GM21825 (cell line): ENCODE data around the gene SHROOM4.

Experiments
- ATAC-seq: cut with Tn5 transposase; IDR thresholded peaks from one replicate; pipeline ENCODE4 v1.9.1; 2021; ENCODE audit warnings: mild to moderate bottlenecking, moderate library complexity; ENCODE audit not compliant: unreplicated experiment

The SHROOM4 gene

DNA sequence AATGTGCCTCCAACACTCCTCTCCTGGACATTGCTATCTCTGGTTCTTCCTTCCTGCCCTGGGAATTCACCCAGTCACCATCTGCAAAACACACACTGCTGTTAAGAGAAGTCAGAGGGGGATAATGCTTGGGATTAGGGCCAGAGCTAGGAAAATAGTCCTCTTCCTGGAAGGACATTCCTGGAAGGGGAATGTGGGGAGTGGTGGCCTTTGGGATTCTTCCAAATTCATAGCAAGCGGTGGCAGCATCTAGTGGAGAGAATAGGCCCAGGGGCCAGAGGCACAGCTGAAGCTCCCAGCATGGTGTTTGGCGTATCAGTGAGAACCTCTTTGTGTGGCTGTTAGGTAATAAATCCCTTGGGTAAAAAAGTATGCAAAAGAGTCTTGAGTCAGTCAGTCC, 34.3 kb downstream of the SHROOM4 start:
- ATAC-seq = no peak

DNA sequence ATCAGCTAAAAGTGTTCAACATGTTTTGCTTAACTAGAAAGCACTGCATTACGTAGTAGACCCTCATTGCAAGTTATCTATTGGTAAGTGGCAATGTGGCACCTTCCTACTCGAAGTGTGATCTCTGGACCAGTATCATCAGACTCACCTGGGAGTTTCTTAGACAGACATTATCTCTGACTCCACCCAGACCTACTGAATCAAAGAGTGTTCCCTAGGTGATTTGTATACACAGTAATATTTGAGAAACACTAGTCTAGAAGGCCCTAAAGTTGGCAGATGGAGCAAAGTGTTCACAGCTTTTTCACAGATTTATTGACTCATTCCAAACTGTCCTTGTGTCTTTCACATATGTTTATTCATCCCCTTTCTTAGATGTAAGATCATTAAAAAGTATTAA, 35.7 kb downstream of the SHROOM4 start:
- ATAC-seq = no peak

DNA sequence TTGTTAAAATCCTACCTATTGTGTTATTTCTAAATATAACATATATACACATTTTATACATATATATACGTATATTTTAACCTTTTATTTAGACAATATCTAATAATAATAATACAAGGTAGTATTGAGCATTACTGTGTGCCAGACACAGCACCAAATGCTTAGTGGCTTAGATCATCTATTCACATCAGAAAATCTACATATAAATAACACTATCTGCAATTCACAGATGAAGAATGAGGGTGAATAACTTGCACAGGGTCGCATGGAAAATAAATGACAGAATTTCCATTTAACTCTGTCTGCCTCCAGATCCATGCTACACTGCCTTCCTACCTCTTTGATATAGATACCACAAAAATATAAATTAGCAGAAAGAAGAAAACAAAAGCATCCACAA, 37.7 kb downstream of the SHROOM4 start:
- no peak for ATAC-seq

DNA sequence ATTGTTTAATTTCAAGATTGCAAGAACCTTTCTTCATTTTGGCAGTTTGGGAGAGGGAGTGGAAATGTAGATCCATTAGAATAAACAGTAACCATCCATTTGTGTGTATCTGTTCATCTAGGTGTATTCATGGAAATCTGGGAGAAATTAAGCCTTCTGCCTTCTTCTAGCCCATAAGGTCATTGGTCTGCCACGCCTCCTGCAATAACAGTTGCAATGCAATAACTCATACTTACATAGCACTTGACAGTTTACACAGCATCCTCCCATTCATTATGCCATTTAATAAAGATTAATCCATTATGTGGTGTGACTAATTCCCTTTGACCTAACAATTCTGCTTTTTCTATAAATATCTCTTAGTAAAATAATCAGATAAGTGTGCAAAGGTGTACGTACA, 42.6 kb downstream of the SHROOM4 start:
- ATAC-seq = no peak

DNA sequence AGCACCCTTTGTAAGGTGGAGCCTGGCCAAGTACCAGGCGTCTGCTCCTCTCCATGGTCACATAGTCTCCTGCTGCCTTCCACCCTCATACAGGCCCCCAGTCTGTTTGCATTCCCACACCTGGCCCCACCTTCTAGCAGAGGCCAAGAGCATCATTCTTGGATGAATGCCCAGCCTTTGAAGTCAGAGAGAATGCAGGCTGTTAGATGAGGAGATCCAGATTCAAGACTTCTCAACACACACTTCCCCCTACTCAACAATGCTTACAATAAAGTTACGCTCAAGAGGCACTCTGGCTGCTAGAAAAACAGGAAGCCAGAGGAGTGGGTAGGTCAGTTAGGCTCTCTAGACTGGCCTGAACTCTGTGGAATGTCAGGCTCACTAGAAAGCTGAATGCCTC, 43.3 kb downstream of the SHROOM4 start:
- ATAC-seq = no peak

DNA sequence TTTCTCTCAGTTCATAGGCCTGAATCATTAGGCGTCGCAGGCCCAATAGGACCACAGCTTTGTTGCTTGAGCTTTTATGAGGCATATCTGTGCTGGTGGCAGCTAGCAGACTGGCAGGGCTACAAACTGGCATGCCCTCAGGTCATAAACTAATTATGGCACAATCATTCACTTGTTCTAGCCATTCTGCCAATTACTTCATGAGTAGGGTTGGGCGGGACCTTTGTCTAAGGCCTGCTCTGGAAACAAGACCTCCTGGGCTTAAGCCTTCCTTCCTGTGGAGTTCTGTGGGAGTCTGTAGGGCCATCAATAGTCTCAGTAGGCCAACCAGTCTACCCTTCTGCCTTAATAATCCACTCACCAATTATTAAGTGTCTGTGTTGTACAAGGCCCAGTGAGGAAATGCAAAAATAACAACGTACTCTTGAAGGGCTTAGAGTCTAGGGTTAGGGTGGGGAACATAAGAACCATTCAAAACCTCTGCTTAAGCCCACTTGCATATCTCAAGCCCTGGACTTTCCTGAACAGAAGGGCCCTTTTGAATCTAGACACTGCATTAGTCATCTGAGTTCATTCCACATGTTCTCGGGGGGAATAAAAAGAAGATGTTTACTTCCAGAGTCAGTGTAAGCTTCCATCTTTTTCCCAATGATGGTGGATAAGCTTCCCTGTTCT, 44.5 kb downstream of the SHROOM4 start:
- no peak for ATAC-seq

DNA sequence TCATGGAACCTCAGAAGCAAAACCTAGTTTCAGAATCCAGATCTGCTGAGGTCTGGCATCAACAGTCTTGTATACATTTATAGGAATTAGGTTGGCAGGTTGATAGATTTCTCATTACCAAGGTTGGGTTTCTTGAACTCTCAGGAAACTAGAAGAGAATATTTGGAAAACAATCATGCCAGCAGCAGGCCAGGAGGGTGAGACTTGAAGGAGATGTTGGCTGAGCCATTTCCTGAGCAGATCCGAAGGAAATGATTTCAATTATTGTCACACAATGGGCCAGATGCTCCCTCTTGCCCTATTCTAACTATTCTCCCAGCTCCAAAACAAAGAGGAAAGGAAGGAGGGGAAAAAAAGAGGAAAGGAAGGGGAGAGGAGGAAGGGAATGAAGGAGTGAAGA, 45.2 kb downstream of the SHROOM4 start:
- no peak for ATAC-seq

DNA sequence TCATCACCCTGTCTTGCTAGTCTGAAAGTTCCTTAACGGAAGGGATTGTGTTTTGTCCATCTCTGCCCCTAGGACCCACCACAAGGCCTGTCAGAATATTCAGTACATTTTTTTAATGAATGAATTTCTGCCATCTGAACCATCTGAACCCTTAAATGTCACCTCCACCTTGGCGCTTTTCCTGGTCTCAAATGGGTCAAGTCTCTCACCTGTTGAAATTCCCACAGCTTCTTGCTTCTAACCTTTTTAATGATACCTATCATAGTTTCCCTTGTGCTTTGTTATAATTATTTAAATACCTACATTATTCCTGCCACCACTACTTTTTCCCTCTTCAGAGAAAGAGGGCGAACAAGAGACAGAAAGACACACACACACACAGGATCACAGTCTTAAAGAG, 48.0 kb downstream of the SHROOM4 start:
- ATAC-seq = no peak

DNA sequence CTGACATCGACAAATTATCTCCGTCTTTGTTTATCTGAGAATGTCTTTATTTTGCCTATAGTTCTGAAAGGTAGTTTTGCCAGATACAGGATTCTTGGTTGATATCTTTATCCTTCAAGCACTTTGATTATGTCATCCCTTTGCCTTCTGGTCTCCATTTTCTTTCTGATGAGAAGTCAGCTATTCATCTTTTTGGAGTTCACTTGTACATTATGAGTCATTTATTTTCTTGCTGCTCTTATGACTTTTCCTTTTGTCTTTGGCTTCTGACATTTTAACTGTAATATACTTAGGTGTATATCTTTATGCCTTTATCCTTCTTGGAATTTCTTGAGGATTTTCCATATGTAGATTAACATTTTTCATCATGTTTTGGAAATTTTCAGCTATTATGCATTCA, 51.4 kb downstream of the SHROOM4 start:
- ATAC-seq = no peak

DNA sequence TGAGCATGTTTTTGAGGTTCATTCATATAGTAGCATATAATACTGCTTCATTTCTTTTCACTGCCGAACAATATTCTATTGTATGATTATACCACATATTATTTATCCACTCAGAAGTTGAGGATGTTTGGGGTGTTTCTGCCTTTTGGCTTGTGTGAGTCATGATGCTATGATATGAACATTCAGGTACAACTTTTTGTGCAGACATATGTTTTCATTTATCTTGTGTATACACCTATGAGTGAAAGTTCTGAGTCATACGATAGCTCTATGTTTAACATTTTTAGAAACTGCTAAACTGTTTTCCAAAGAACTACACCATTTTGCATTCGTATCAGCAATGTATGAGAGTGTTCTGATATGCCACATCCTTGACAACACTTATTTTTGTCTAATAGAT, 57.7 kb downstream of the SHROOM4 start:
- ATAC-seq = no peak

DNA sequence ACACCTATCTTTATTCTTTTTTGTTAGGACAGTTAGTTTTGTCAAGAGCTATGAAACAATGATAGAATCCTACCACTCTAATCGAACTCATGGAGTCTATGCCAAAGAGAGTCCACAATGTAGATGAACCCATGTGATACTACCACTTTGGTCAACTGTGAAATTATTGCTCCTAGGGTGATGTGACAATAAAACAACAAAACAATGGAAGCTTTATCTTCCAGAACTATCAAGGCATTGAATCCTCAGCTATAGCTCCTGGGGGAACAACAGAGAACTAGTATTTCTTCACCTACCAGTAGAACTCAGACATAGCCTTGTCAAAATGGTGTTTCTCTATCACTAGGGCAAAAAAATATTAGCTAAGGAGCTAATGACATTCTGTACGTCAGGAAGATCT, 62.9 kb downstream of the SHROOM4 start:
- no peak for ATAC-seq

DNA sequence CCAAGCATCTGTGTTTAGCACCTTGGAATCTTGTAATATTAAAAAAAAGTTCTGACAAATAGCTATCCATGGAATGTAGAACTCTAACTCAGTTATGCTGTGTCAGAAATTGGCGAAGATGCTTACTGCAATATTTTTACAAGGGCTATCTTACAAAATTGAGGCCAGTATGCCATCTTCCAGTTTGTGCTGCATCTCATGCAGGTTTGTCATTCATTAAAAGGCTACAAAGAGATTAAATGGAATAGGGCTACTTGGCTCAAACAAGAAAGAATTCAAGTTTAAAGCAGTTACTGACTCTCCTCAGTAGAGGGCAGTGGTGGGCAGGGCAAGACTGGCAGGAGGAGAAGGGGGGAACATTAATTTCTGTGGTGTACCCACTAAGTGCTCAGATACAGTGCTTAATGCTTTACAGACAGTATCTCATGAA, 66.5 kb downstream of the SHROOM4 start:
- no peak for ATAC-seq

DNA sequence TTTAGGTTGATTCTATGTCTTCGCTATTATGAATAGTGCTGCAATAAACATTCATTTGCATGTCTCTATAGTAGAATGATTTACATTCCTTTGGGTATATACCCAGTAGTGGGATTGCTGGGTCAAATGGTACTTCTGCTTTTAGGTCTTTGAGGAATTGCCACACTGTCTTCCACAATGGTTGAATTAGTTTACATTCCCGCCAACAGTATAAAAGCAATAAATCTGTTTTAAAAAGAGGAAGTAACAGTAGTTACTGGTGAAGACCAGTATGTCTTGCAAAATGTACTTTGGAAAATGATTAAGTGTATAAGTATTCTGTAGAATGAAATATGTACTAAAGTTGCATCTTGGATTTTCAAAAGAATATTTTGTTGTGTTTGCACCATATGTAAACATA, 77.3 kb downstream of the SHROOM4 start:
- no peak for ATAC-seq

DNA sequence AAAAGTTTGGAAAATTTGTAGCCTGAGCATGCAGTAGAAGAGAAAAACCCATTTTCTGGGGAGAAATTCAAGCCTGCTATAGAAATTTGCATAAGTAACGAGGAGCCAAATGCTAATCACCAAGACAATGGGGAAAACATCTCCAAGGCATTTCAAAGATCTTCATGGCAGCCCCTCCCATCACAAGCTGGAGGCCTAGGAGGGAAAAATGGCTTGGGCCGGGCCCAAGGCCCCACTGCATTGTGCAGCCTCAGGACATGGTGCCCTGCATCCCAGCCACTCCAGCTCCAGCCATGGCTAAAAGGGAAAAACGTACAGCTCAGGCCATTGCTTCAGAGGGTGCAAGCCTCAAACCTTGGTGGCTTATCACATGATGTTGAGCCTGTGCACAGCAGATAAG, 87.7 kb downstream of the SHROOM4 start:
- no peak for ATAC-seq

DNA sequence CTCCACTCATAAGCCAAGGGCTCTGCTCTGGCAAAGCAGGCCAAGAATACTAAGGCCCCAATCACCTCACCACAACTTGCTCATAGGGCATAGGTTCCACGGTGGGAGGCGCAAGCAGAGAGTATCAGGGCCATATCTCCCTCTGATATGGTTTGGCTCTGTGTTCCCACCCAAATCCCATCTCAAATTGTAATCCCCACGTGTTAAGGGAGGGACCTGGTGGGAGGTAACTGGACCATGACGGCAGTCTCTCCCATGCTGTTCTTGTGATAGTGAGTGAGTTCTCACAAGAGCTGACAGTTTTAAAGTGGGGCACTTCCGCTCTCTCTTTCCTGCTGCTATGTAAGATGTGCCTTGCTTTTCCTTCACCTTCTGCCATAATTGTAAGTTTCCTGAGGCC, 88.7 kb downstream of the SHROOM4 start:
- no peak for ATAC-seq

DNA sequence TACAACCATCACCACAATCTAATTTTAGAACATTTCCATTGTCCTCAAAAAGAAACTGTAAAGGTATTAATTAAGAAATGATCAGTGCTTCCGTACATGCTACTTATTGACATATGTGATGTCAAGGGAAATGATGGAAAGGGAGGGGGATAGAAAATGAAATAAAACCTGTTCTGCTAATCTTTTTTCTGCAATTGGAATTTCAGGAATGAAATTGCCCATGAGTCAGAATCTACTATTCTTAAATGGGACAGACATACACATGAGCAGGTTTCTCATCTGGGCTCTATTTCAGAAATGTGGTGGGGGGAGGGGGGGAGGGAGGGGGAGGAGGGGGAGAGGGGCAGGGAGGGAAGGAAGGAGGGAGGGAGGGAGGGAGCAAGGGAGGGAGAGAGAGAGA, 91.0 kb downstream of the SHROOM4 start:
- no peak for ATAC-seq

DNA sequence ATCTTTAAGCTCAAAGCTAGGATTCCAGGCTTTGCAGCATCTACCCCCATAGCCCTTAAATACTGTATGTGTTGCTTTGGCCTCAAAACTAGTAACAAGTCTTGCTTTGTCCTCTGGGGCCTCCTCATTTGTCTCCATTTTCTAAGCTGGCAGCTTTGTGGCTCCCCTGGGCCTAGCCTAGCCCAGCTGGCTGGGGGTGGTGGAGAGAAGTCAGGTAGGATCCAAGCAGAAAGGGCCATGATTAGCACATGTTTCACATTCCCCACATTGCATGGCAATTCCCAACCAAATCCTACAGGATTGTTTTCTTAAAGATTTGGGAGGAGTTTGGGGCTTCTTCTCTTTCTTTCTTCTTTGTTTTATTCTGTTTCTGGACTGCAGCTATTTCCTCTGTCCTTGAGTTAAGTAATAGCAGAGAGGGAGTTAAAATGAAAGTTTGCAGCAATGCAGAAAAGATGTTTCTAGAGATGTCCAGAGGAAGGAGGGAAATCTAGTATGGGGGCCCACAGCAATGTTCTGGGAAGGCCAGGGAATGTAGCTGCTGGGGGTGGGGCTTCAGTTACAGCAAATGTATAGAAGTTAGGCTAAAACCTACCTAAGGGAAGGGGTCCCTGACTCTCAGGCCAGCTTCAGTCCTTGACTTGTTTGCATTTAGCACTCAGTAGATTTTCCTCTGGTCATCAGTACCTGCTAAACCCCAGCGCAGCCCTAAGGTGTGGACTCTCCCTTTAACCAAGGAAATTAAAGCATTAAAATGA, 92.1 kb downstream of the SHROOM4 start:
- no peak for ATAC-seq

DNA sequence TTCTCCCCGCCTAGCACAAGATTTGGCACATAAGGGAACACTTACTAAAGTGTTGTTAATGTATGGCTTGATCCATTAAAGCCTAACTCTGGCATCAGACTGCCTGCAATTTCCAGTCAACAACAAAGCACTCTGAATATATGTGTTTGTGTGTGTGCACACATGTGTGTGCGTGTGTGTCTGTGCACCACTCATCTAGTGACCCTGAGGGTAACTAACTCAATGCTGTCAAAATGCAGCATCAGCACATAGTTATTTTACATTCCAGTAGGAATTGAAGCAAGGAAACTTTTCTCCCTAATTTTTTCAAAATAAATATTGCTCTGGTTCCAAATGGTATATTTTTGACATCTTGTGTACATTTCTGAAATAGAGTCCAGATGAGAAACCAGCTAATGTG, 94.4 kb downstream of the SHROOM4 start:
- ATAC-seq = no peak

DNA sequence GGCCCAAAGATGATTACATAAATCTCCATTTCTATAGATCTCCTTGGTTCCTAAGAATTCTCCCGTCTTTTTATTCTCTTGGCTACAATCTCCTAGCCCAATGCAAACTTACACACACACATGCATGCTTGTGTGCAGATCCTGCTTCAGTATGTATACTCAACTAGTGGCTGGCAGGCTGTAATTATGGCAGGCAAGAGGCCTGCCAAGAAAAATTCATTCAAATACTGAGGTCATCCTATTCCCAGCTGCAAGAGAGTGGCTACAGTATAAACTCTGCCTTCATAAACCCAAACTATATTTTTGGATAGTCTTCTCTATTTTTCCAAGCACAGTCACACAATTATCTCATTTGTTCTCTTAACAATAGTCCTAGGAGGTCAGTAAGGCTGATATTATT, 95.2 kb downstream of the SHROOM4 start:
- ATAC-seq = no peak

DNA sequence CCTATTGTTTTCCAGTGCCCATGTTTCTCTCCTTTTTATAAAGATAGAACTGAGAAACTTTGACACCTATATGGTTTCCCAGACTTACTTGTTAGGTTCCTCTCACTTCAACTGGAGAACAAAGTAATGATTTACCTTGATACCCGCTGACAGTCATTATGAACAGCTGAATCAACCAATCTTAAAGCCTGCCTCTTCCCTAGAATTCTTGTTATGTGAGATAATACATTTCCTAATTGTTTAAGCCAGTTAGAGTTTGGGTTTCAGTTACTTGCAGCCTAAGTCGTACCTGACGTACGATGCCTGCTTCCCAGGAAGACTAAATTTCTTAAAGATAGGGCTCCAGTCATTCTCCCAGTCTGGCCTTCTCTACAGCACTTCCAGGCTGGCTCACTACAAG, 97.3 kb downstream of the SHROOM4 start:
- no peak for ATAC-seq

DNA sequence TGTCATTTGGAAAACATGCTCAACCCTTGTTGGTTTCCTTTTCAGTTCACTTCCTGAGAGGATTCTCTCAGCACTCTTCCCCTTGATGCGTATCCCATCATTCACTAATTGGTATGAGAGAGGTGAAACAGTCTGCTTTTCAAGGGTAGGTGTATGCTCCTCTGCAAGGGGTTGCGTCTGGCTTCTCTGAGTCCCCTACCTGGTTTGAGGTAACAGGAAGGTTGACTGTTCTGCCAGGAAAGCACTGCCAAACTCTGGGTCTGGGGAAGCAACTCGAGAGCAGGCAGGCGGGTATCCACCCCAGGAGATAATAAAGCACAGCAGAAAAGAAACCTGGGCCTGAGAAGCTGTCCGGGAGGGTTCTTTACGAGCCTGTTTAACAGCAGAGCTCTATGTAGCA, 101.2 kb downstream of the SHROOM4 start:
- no peak for ATAC-seq

DNA sequence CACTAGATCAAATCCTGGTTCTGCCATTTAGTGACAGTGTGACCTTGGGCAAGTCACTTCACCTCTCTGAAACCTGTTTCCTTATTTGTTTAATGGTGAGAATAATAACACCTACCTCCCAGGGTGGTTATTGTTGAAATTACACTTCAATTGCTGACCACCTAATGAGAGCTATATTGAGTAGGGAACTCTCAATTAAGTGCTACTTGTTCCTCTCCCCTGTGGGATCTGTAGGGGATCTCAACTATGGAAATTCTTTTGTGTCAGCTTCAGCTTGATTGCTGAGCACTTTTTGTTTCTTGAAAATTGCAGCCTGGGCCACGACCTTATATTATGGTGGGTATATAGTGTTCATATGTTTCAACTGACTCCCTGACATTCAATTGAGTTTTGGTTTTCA, 102.1 kb downstream of the SHROOM4 start:
- ATAC-seq = no peak
